ENCODE measurements around the gene NAT16. TPM values are rescaled to one million over a fixed set of nuclear protein-coding genes. Genes with fewer than 3 reads are reported as not detected.

Gene NAT16
- total and polyA plus RNA-seq, 9 of the 15 experiments (the other 6 are each of a cell fraction or from before 2014, with no cell fraction given) = 0.04 TPM; not detected in 8

GRCh38 chr7:101121991-101122932 lies 57.8 kb downstream of the NAT16 start (continued):
- no peak for TF ChIP-seq KAT2B (IDR thresholded peaks at IDR 0.05; ENCODE audit: low read depth, low read length)
- TF ChIP-seq TCF3 (CRISPR knock-in tag; IDR thresholded peaks at IDR 0.05) = 0 out of 2 replicates have a peak, but pooled peaks have one; percentile 12
- TF ChIP-seq RUNX1 (IDR thresholded peaks at IDR 0.05; ENCODE audit: low read depth) = no peak
- TF ChIP-seq GTF3C2 (IDR thresholded peaks at IDR 0.05; ENCODE audit: borderline replicate concordance, extremely low read depth, insufficient read length) = no peak
- no peak for TF ChIP-seq ZNF140 (CRISPR knock-in tag; IDR thresholded peaks at IDR 0.05)
- no peak for TF ChIP-seq NR3C1 (CRISPR knock-in tag; IDR thresholded peaks at IDR 0.05)
- TF ChIP-seq, protein P1, sequence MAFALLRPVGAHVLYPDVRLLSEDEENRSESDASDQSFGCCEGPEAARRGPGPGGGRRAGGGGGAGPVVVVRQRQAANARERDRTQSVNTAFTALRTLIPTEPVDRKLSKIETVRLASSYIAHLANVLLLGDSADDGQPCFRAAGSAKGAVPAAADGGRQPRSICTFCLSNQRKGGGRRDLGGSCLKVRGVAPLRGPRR (CRISPR knock-in tag; IDR thresholded peaks at IDR 0.05) = no peak
- no peak for TF ChIP-seq ZC3H8 (IDR thresholded peaks at IDR 0.05)
- 0 out of 2 replicates have a peak, but pooled peaks have one; percentile 30 for TF ChIP-seq TSC22D4 (tag; IDR thresholded peaks at IDR 0.05)
- no peak for TF ChIP-seq ATF1 (CRISPR knock-in tag; IDR thresholded peaks at IDR 0.05)
- no peak for TF ChIP-seq ATF1 (tag; IDR thresholded peaks at IDR 0.05)
- TF ChIP-seq, protein P2, sequence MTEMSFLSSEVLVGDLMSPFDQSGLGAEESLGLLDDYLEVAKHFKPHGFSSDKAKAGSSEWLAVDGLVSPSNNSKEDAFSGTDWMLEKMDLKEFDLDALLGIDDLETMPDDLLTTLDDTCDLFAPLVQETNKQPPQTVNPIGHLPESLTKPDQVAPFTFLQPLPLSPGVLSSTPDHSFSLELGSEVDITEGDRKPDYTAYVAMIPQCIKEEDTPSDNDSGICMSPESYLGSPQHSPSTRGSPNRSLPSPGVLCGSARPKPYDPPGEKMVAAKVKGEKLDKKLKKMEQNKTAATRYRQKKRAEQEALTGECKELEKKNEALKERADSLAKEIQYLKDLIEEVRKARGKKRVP (CRISPR knock-in tag; IDR thresholded peaks at IDR 0.05) = peak; percentile 76
- TF ChIP-seq NRF1 (conservative IDR thresholded peaks at IDR 0.05 in 1 of 2, IDR thresholded peaks at IDR 0.05 in 1 of 2) = no peak
- TF ChIP-seq HNRNPLL (IDR thresholded peaks at IDR 0.05; ENCODE audit: low read depth, low read length, poor library complexity, severe bottlenecking) = no peak
- peak; percentile 55 for TF ChIP-seq CBFA2T3 (IDR thresholded peaks at IDR 0.05)
- TF ChIP-seq, protein P3, sequence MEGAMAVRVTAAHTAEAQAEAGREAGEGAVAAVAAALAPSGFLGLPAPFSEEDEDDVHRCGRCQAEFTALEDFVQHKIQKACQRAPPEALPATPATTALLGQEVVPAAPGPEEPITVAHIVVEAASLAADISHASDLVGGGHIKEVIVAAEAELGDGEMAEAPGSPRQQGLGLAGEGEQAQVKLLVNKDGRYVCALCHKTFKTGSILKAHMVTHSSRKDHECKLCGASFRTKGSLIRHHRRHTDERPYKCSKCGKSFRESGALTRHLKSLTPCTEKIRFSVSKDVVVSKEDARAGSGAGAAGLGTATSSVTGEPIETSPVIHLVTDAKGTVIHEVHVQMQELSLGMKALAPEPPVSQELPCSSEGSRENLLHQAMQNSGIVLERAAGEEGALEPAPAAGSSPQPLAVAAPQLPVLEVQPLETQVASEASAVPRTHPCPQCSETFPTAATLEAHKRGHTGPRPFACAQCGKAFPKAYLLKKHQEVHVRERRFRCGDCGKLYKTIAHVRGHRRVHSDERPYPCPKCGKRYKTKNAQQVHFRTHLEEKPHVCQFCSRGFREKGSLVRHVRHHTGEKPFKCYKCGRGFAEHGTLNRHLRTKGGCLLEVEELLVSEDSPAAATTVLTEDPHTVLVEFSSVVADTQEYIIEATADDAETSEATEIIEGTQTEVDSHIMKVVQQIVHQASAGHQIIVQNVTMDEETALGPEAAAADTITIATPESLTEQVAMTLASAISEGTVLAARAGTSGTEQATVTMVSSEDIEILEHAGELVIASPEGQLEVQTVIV (CRISPR knock-in tag; IDR thresholded peaks at IDR 0.05; ENCODE audit: borderline replicate concordance) = no peak
- TF ChIP-seq, protein P4, sequence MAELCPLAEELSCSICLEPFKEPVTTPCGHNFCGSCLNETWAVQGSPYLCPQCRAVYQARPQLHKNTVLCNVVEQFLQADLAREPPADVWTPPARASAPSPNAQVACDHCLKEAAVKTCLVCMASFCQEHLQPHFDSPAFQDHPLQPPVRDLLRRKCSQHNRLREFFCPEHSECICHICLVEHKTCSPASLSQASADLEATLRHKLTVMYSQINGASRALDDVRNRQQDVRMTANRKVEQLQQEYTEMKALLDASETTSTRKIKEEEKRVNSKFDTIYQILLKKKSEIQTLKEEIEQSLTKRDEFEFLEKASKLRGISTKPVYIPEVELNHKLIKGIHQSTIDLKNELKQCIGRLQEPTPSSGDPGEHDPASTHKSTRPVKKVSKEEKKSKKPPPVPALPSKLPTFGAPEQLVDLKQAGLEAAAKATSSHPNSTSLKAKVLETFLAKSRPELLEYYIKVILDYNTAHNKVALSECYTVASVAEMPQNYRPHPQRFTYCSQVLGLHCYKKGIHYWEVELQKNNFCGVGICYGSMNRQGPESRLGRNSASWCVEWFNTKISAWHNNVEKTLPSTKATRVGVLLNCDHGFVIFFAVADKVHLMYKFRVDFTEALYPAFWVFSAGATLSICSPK (IDR thresholded peaks at IDR 0.05; ENCODE audit: borderline replicate concordance) = no peak
- peak; percentile 55 for TF ChIP-seq MYC (IDR thresholded peaks at IDR 0.05; ENCODE audit: low read depth, low read length)
- peak; percentile 67; the same call in 1 of the 2 replicates for TF ChIP-seq MYC (CRISPR knock-in tag; IDR thresholded peaks at IDR 0.05; ENCODE audit: borderline replicate concordance, low read depth)
